Erythroblast (primary cell): ENCODE measurements around the gene CTRL.

ENCODE experiments used
- DNase-seq, 2 experiments: peaks; one replicate each; lab custom pipeline; 2025; lab: John Stamatoyannopoulos, UW
- GATA1 ChIP-seq: IDR thresholded peaks from 2 replicates; pipeline ENCODE4 v1.6.1; 2011; ENCODE audit warnings: low read depth, mild to moderate bottlenecking, control low read depth, low read length, moderate library complexity
- POLR2A ChIP-seq: IDR thresholded peaks from 2 replicates; pipeline ENCODE4 v1.6.1; 2011; ENCODE audit warnings: mild to moderate bottlenecking, low read length

CTRL gene

GRCh38 chr16:67967183-67967957 lies 35.7 kb upstream of the CTRL start:
- peak; percentile 42 to 56 for DNase-seq
- TF ChIP-seq POLR2A (no peak), GATA1 (no peak)

GRCh38 chr16:67966549-67967182 lies 35.0 kb upstream of the CTRL start:
- DNase-seq, result peak in 1 of 2 experiments; percentile 38
- TF ChIP-seq GATA1 (no peak), POLR2A (no peak)

DNA sequence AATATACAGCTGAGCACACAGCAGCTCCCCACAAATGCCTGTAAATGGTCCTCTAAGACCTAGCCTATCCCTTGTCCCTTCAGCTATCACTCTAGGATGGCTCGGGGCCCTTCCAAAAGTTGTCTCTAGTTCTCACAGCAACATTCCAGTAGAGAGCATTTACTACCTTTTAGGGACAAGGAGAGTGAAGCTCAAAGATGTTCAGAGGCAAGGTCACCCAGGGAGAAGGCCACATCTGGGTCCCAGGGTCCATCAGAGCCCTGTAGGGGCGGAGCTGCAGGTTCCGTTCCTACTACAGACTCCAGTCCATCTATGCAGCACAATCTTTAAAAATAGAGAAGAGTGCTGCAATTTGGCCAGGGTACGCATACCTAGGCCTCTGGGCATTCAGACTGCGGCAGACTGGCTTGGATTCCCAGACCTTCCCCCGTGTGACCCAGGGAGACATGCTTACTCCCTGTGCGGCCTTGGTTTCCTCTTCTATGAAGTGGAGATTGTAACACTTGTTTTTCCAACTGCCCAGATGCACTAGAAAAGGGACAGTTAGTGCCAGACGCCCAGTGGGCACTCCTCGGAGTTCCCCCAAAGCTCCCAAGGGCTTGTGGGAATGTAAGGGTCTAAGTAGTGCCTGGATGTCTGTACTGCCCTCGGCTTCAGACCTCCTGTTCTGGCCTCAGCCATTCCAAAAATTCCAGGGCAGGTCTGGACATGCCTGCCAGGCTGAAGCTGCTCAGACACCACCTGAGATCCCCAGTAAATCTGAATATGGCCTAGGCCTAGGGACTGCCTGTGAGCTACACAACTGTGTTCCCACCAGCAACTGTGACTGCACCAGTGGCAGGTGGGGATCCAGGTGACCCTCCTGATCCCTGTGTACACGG lies 34.2 kb upstream of the CTRL start:
- TF ChIP-seq GATA1 (no peak), POLR2A (no peak)
- no peak for DNase-seq

DNA sequence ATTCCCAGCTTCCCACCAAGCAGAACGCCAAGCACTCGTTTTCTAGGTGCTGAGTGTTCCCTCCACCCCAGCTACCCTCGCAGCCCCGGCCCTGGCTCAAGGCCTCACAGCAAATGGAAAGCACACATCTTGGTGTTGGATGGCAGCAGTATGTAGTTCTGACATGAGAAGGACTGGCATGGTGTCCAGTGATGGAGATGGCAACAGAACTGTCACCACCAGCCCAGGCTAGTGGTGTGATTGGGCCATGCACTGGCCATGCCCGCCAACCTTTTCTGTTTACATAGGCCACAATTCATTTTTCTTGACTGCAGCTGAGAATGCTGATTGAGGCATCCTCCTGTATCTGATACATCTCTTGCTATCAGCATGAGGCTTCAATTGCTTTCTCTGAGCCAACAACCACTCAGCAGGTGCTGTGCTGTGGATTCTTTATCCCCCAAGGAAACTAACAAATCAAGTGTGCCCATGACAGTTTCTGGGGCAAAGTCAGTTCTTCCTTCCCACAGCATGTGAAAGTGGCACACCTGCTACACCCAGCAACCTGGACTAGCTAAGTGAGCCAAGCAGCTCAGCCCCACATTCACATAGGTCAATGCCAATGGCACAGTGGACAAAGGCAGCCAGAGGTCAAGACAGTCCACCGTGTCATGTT lies 32.9 kb upstream of the CTRL start:
- DNase-seq, result peak in 1 of 2 experiments; percentile 24
- no peak for TF ChIP-seq GATA1
- no peak for TF ChIP-seq POLR2A

GRCh38 chr16:67963662-67964321 lies 32.1 kb upstream of the CTRL start:
- TF ChIP-seq POLR2A (peak; percentile 12), GATA1 (no peak)
- DNase-seq, result peak in 1 of 2 experiments; percentile 56

- DNase-seq, result no peak
- TF ChIP-seq POLR2A (no peak), GATA1 (no peak)
Observed at GRCh38 chr16:67963292-67963661, 31.6 kb upstream of the CTRL start.

GRCh38 chr16:67962135-67962534 lies 30.5 kb upstream of the CTRL start:
- no peak for TF ChIP-seq POLR2A
- no peak for TF ChIP-seq GATA1
- DNase-seq, result no peak

GRCh38 chr16:67961551-67961957 lies 29.9 kb upstream of the CTRL start:
- DNase-seq, result no peak
- TF ChIP-seq POLR2A, result no peak
- no peak for TF ChIP-seq GATA1

DNA sequence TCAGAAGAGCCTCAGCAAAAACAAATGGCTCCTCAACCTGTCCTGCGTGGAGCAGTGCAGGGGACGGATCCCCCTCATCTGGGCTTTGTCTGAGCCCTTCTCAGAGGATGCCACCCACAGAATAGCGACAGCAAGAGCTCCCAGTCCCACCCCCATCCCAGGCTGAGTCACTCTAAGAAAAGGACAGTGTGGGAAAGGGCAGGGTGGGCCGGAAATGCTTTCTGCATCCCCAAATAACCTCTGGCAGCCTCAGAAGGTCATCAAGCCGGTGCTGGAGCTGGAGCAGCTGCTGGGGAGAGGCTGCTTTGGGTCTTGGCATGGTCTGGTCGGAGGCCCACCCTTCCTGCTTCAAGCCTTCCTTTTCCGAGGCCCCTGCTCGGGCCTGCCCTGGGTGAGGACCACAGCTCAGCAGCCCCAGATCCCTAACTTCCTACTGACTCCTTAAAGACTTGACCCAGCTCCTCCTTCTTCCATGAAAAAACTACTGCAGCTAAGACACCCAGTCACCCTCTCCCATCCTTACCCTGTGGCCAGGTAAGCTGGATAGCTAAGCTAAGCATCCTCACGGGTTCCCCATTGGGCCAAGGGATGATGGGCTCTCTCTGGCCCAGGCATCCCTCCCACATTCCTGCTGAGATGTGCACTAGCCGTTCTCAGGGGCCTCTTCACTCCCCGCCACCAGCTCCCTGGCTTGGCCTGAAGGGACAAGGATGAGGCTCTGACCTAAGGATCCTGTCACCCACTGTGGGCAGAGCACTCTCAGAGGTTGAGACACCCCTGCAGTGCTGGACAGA lies 28.1 kb upstream of the CTRL start:
- TF ChIP-seq POLR2A (no peak), GATA1 (no peak)
- DNase-seq, result no peak

DNA sequence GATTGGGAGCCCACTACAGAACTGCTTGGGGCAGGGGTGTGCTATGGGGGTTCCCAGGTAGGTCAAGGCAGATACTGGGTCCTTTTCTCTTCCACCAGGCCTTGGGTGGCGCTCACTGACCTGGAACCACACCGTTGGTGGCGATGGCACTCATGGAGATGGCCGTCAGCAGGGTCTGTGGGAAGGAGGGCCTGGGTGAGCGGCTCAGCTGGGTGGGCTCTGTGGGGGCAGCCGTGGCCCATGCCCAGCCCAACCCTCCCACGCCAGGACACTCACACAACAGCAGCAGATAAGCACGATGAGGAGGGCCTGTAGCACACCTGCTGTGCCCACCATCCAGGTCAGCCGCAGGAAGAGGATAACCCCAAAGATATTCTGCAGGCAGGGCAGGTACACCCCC lies 26.0 kb upstream of the CTRL start:
- DNase-seq, result no peak
- TF ChIP-seq POLR2A (no peak), GATA1 (no peak)

DNA sequence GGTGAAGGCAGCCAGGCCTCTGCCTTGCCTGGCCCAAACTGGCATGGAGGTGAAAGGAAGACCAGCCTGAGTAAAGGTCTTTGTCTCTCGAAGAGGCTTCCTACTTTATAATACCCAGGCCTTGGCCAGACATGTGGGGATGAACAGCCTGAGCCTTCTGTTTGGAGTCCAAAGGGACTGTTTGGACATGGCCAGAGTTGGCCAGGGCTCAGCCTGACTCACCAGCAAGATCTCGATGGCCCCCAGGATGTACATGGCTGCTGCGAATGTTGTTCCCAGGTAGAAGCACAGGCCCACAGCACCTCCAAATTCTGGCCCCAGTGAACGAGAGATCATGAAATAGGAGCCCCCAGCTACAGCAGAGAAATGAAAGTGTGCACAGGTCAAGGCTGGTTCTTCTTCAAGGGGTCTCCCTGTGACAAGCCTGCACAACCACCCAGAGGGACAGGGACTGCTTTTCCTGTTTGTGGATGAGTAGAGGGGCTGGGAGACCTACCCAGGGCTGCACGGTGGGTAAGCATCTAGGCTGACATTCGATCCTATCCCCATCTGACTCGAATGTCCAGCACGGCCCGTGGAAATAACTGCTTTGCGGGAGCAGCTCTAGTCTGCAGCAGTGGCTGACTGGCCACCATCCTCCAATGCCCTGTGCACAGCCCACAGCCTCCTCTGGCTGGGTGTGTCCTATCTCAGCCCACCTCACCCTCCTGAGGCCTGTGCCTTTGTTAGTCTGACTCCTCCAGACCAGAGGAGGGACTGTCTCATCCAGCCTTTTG lies 22.9 kb upstream of the CTRL start:
- no peak for TF ChIP-seq GATA1
- TF ChIP-seq POLR2A, result no peak
- DNase-seq, result no peak

DNA sequence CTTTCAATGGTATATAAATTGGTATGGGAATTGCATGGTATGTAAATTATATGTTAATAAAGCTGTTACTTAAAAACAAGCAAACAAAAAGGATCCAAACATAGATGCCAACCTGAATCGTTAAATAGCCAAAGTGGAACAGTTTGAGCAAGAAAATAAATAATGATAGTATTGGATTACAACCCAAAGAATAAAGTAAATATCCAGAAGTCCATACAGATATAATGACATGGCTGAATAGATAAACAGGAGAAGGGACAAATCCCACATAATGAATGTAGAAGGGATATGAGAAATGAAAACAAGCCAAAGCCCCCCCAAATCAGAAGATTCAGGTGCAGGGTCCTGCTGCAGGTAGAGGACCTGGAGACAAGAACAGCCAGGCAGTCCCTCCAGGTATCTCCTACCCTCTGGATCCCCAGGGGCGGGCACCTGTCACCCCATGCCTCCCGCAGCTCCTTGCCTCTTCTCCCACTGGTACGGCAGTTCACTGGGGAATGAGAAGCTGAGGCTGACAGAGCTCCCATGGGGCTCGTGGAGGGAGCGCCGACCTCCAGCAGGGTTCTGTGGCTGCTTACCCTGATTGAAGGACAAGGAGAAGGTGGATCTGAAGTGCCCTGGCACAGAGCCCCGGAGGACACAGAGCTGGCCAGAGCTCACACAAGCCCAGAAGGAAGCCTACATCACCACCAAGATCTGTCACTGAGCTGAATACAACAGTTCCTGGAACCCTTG lies 22.1 kb upstream of the CTRL start:
- TF ChIP-seq POLR2A (no peak), GATA1 (no peak)
- DNase-seq, result no peak
